Activated T-cell treated with anti-CD3 and anti-CD28 coated beads, Interleukin-2, amount 50 U/mL, for 4 hours (primary cell): ENCODE data around the gene KLHL28. TPM values are rescaled to one million over a fixed set of nuclear protein-coding genes. Genes with fewer than 3 reads are reported as not detected.

Experiments
- ATAC-seq, 2 donors: fragments of 200-7000 bp; cut with Tn5 transposase; one replicate each; pipeline ENCODE4 v1.10.0; 2021
- DNase-seq: peaks from one replicate; pipeline ENCODE4 v3.0.0-alpha.2; 2020
- H3K27me3 Mint-ChIP-seq: one replicate; pipeline ENCODE4 v1.8.0; 2021; ENCODE audit warnings: low read depth, mixed read lengths
- H3K36me3 Mint-ChIP-seq: one replicate; pipeline ENCODE4 v1.8.0; 2022; ENCODE audit warnings: mixed read lengths; ENCODE audit not compliant: insufficient read depth
- H3K4me1 Mint-ChIP-seq: one replicate; pipeline ENCODE4 v1.8.0; 2021; ENCODE audit warnings: low read depth, mixed read lengths
- H3K4me3 Mint-ChIP-seq: one replicate; pipeline ENCODE4 v1.8.0; 2021; ENCODE audit warnings: mild to moderate bottlenecking, moderate library complexity, mixed read lengths
- H3K9me3 Mint-ChIP-seq: one replicate; pipeline ENCODE4 v1.8.0; 2021; ENCODE audit warnings: mixed read lengths
- total RNA-seq, 3 donors: library from RNA; stranded (reverse); gene quantifications; one replicate each; pipeline ENCODE4 v1.2.1, GENCODE V29; 2021

Gene KLHL28
- total RNA-seq, 3 donors from 2014 or later = 11.5 to 14.4 (median 11.8) TPM

DNA sequence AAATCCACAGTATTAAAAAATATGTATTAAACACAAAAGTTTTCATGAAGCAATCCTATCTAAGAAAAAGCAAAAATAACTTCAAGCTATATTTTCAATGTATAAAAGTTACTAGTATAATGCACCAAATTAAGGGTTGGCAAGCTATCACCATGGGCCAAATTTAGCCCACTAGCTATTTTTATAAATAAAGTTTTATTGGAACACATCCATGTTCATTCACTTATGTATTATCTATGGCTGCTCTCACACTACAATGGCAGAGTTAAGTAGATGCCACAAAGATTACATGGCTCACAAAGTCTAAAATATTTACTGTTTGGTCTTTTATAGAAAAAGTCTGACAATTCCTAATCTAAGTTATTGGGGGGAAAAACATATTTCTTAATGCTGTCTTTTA, 17.6 kb downstream of the KLHL28 start:
- no peak for DNase-seq
- no peaks in the 10 kb centered on the region for H3K27me3 Mint-ChIP-seq
- no peak overlapping the region for H3K4me3 Mint-ChIP-seq
- no peaks in the 10 kb centered on the region for H3K9me3 Mint-ChIP-seq
- no peak for ATAC-seq
- peaks cover 62% of the 10 kb centered on the region for H3K36me3 Mint-ChIP-seq
- peaks cover 42% of the 10 kb centered on the region for H3K4me1 Mint-ChIP-seq

DNA sequence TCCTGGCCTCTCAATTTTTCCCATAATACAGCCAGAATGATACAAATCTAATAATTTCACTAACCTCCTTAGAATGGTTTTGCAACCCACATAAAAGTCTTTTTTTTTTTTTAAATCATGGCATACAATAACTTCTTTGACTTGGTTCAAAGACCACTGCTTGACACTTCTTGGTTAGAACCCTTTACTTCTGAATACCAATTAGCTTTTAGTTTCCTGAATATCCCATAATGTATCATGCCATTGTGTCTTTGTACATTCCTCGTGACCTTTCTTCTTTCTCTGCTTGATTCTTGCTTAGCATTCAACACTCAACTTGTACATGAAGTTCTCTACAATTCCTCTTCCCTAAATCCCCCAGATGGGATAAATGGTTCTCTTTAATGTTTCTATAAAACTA, 19.3 kb downstream of the KLHL28 start:
- Mint-ChIP-seq H3K4me3 (no peak overlapping the region), H3K4me1 (peaks cover 37% of the 10 kb centered on the region), H3K9me3 (peaks cover 4% of the 10 kb centered on the region), H3K27me3 (no peaks in the 10 kb centered on the region), H3K36me3 (peaks cover 67% of the 10 kb centered on the region)
- ATAC-seq (no peak), DNase-seq (no peak)

DNA sequence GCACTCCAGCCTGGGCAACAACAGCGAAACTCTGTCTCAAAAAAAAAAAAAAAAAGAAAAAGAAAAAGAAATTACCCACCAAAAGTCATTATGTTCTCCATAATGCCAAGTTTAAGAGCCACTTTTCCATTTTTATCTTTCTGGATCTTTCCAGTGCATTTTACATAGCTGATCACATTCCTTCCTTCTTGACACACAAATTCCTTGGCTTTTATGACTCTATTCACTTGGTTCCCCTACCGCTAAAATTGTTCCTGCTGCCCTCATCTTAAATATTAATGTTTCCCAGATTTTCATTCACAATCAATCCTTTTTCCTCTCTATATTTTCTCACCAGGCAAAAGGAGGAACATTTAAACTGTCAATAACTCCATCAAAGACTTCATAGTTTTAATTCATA, 20.2 kb downstream of the KLHL28 start:
- DNase-seq (no peak), ATAC-seq (no peak)
- H3K4me3 Mint-ChIP-seq = no peak overlapping the region
- H3K27me3 Mint-ChIP-seq = no peaks in the 10 kb centered on the region
- peaks cover 65% of the 10 kb centered on the region for H3K36me3 Mint-ChIP-seq
- peaks cover 4% of the 10 kb centered on the region for H3K9me3 Mint-ChIP-seq
- peaks cover 39% of the 10 kb centered on the region for H3K4me1 Mint-ChIP-seq

DNA sequence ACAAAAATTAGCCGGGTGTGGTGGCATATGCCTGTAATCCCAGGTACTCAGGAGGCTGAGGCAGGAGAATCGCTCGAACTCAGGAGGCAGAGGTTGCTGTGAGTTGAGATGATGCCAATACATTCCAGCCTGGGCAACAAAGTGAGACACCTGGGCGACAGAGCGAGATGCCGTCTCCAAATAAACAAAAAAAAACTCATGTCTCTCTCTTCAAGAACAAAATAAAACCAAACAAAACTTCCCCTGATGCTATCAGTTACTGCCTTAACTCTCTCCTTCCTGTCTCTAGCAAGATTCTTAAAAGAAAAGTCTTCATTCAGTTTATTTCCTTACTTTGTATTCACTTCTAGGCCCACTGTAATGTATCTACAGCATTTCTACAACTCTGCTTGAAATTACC, 20.8 kb downstream of the KLHL28 start:
- Mint-ChIP-seq H3K9me3 (peaks cover 4% of the 10 kb centered on the region), H3K36me3 (peaks cover 71% of the 10 kb centered on the region), H3K27me3 (no peaks in the 10 kb centered on the region), H3K4me3 (no peak overlapping the region), H3K4me1 (peaks cover 46% of the 10 kb centered on the region)
- no peak for DNase-seq
- ATAC-seq = no peak

DNA sequence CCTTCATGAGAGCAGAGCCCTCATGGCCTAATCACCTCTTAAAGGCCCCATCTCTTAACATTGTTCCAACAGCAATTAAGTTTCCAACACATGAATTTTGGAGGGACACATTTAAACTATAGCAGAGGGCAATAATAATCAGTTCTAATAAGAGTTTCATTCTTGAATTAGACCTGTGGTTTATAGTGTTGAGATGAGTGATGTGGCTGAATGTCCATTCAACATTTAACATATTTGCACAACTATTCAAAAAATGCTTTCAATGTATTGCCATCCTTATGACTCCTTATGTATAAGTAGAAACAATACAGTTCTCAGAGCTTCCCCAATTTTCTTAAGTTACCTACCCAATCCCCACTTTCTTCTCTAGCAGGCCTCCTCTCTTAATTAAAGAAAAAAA, 21.5 kb downstream of the KLHL28 start:
- H3K4me3 Mint-ChIP-seq = no peak overlapping the region
- H3K9me3 Mint-ChIP-seq = peaks cover 4% of the 10 kb centered on the region
- H3K4me1 Mint-ChIP-seq = peaks cover 47% of the 10 kb centered on the region
- no peaks in the 10 kb centered on the region for H3K27me3 Mint-ChIP-seq
- peaks cover 66% of the 10 kb centered on the region for H3K36me3 Mint-ChIP-seq
- ATAC-seq (no peak), DNase-seq (no peak)

DNA sequence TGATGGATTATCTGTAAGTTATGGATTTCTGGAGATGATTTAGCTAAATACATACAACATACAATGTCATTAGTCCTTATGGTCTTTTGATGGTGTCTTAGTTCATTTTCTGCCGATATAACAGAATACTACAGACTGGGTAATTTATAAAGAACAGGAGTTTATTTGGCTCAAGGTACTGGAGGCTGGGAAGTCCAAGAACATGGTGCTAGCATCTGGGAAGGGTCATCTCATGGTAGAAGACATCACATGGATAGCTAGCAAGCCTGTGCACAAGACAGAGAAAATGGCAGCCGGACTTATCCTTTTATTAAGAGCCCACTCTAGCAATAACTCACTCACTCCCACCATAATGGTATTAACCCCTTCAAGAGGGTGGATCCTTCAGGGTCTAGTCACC, 24.2 kb downstream of the KLHL28 start:
- no peak overlapping the region for H3K4me3 Mint-ChIP-seq
- H3K36me3 Mint-ChIP-seq = peaks cover 60% of the 10 kb centered on the region
- no peak for DNase-seq
- H3K9me3 Mint-ChIP-seq = peaks cover 4% of the 10 kb centered on the region
- no peaks in the 10 kb centered on the region for H3K27me3 Mint-ChIP-seq
- peaks cover 44% of the 10 kb centered on the region for H3K4me1 Mint-ChIP-seq
- no peak for ATAC-seq

DNA sequence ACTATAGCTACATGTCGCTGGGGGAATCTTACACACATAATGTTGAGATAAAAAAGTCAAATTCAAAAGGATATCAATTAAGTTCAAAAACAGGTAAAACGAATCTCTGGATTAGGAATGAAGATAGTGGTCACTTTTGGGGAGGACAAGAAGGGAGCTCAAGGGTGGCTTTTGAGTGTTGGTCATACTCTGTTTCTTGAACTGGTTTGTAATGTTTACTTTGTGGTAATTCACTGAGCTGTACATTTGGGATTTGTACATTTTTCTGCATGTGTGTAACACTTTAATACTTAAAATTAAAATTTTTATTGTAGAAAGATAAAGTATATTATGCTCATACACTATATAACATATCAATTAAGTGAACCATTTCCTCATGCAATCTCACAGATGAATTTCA, 26.6 kb downstream of the KLHL28 start:
- no peak for DNase-seq
- no peak for ATAC-seq
- Mint-ChIP-seq H3K27me3 (no peaks in the 10 kb centered on the region), H3K36me3 (peaks cover 47% of the 10 kb centered on the region), H3K4me3 (no peak overlapping the region), H3K9me3 (peaks cover 4% of the 10 kb centered on the region), H3K4me1 (peaks cover 34% of the 10 kb centered on the region)

DNA sequence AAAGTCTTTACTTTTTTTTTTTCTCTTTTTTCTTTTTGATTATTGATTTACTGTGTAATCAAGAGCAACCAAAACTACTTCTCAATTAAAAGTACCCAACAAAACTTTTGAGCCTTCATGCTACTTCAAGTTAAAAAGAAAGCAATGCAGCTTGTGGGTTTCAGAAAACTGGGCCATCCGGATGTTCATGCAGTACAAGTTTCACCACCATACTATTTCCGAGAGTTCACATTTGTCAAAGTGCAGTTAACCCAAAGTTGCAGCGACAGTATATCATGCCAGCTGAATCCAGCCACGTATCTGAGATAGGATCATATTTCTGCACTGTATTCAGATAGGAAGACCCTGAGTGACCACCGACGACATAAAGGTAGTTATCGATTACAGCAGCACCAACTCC, 33.0 kb downstream of the KLHL28 start:
- ATAC-seq (no peak), DNase-seq (no peak)
- Mint-ChIP-seq H3K36me3 (peaks cover 8% of the 10 kb centered on the region), H3K27me3 (no peaks in the 10 kb centered on the region), H3K4me1 (peaks cover 8% of the 10 kb centered on the region), H3K9me3 (no peaks in the 10 kb centered on the region), H3K4me3 (no peak overlapping the region)

DNA sequence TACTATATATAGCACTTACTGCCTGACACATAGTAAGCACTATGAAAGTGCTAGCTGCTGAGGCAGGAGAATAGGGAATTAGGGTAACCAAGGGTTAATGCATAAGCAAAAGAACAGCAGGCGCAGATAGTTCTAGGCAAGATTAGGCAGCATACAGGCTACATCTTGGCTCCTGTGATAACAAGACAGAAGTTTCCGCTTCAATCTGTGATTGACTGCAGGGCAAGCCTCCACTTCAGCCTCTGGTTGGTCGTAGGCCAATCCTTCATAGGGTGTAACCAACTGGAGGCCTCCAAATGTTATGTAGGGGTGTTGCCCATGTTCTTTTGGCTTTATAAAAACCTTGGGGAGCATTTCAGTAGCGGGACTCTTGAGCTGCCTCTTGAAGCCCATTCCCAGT, 46.9 kb downstream of the KLHL28 start:
- DNase-seq (no peak), ATAC-seq (no peak)
- no peaks in the 10 kb centered on the region for H3K4me1 Mint-ChIP-seq
- H3K27me3 Mint-ChIP-seq = peaks cover 31% of the 10 kb centered on the region
- H3K36me3 Mint-ChIP-seq = no peaks in the 10 kb centered on the region
- no peaks in the 10 kb centered on the region for H3K9me3 Mint-ChIP-seq
- H3K4me3 Mint-ChIP-seq = no peak overlapping the region

DNA sequence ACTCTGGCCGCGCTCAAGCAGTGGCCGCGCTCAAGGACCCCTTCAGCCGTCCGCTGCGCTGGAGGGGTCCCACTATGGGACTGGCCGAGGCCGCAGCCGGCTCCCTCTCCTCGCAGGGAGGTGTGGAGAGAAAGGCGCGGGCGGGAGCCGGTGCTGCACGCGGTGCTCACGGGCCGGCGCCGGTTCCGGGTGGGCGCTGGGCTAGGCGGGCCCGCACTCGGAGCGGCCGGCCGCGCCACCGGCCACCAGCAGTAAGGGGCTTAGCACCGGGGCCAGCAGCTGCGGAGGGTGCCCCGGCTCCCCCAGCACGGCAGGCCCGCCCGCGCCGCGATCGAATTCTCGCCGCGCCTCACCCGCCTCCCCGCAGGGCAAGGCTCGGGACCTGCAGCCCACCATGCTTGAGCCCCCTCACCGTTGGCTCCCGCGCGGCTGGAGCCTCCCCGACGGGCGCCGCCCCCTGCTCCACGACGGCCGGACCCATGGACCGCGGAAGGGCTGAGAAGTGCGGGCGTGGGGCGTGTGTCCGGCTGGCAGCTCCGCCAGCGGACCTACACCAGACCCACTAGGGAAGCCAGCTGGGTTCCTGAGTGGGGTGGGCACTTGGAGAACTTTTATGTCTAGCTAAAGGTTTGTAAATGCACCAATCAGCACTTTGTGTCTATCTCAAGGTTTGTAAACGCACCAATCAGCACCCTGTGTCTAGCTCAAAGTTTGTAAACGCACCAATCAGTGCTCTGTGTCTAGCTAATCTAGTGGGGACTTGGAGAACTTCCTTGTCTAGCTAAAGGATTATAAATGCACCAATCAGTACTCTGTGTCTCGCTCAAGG, 49.5 kb downstream of the KLHL28 start:
- no peaks in the 10 kb centered on the region for H3K9me3 Mint-ChIP-seq
- peak; percentile 56 to 62 for ATAC-seq
- no peak overlapping the region for H3K4me3 Mint-ChIP-seq
- no peak for DNase-seq
- no peaks in the 10 kb centered on the region for H3K36me3 Mint-ChIP-seq
- no peaks in the 10 kb centered on the region for H3K4me1 Mint-ChIP-seq
- peaks cover 43% of the 10 kb centered on the region for H3K27me3 Mint-ChIP-seq

DNA sequence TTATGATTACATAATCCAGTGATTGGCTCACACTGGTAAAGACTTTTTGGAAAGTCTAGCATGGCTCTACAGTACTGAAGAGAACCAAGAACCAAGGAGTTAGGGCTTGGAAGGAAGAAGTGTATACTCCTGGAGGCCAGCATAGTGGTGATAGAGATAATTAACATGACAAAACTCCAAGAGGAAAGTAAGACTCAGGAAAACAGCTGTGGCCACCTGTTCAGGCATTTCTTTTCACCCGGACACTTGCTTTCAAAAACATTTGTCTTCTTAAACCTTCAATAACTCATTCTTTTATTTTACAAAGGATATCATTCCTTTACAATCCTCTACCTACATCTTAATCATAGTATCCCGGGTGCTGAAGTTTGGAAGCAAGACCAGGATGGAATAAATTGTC, 50.9 kb downstream of the KLHL28 start:
- no peaks in the 10 kb centered on the region for H3K36me3 Mint-ChIP-seq
- H3K4me1 Mint-ChIP-seq = no peaks in the 10 kb centered on the region
- ATAC-seq (no peak), DNase-seq (no peak)
- no peak overlapping the region for H3K4me3 Mint-ChIP-seq
- no peaks in the 10 kb centered on the region for H3K9me3 Mint-ChIP-seq
- H3K27me3 Mint-ChIP-seq = peaks cover 43% of the 10 kb centered on the region

DNA sequence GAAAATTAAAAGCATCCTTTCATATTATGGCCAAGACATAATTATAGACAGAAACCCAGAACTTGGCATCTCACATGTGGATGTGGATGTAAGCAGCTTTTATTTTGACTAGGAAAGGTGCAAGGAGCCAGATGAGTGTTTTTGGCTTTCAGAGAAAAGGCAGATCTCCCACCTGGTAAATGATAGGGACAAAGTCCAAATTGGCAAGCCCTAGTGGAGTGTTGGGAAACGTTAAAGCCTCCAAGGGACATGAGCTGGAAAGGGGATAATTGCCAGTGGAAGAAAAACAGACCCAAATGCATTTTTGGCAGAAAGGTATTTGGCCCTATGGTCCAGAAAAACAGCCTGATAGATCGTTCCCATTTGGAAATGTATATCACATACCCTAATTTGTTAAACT, 60.1 kb downstream of the KLHL28 start:
- ATAC-seq (no peak), DNase-seq (no peak)
- no peaks in the 10 kb centered on the region for H3K27me3 Mint-ChIP-seq
- H3K4me1 Mint-ChIP-seq = peaks cover 16% of the 10 kb centered on the region
- no peaks in the 10 kb centered on the region for H3K9me3 Mint-ChIP-seq
- H3K36me3 Mint-ChIP-seq = peaks cover 3% of the 10 kb centered on the region
- H3K4me3 Mint-ChIP-seq = no peak overlapping the region

DNA sequence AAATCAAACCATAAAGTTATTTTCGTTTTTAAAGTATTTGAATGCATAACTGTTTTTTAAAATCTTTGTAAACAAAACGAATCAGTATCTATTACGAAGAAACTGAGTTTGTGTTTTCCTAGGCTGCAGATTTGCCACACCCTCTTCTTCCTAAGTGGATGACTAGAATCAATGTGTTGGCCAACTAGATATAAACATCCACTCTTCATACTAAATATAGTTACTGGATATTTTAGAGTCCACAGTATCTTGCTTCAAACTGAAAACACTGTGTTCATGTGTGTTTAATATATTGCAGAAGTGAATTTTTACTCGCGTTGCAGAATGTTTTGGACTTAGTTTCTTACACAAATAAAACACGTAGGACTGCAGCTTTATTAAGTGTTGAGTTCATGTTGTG, 63.2 kb downstream of the KLHL28 start:
- no peak for ATAC-seq

DNA sequence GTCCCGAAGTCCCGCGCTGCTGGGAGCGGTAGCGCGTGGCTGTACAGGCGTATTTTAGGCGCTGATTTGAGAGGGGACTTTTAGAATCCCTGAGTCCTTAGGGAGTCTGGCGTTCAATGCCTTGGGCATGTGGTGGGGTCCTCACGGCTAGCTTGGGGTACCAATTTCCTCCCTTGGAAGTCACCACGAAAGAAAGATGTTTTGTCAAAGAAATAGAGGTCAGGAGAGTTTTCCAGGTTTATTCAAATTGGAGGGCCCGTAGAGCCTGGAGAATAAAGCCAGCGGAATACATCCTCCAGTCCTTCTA, 63.9 kb downstream of the KLHL28 start:
- Mint-ChIP-seq H3K27me3 (no peaks in the 10 kb centered on the region), H3K4me1 (peaks cover 16% of the 10 kb centered on the region), H3K4me3 (peak overlapping the region; percentile 91), H3K9me3 (no peaks in the 10 kb centered on the region), H3K36me3 (no peaks in the 10 kb centered on the region)
- ATAC-seq (no peak), DNase-seq (no peak)

More for the DNA sequence above, 63.2 kb downstream of the KLHL28 start:
- DNase-seq = no peak
- Mint-ChIP-seq H3K27me3 (no peaks in the 10 kb centered on the region), H3K4me1 (peaks cover 16% of the 10 kb centered on the region), H3K4me3 (peak overlapping the region; percentile 91), H3K36me3 (no peaks in the 10 kb centered on the region), H3K9me3 (no peaks in the 10 kb centered on the region)

DNA sequence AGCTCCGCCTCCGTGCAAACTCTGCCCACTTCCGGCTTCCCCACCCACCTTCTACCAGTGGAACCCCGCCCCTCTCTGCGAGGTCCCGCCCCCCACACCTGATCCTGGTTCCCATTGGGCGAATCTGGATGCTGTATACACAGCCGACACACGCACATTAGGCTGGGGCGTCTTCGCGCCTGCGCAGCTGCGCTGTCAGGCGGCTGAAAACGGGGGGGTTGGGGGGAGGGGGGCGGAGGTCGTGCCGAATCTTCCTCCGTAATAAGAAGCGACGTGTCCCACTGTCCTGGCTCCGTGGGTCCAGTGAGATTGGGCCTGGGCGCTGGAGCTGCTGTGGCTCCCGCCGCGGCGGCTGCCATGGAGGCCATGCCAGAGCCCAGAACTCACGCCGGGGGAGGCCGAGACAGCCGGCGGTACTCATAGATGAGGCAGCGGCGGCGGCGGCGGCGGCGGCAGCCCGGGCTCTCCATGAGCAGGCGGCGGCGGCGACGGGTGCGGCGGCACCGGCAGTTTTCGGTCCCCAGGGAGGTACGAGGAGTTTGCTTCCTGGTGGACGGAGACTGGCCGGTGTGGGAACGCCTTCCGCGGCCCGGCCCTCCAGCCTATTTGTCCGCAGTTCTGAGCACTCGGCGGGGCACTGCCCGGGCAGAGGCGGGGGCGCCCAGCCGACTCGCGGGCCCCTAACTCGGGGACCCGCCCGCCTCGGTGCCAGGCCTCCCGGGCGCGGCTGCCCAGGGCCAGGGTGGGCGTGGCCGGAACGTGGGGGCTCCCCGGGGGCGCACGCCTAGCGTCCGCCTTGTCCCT, 64.5 kb downstream of the KLHL28 start:
- H3K27me3 Mint-ChIP-seq = no peaks in the 10 kb centered on the region
- peak; percentile 97 to 98 for ATAC-seq

More for the DNA sequence above, 64.5 kb downstream of the KLHL28 start:
- peak; percentile 98 for DNase-seq
- Mint-ChIP-seq H3K36me3 (no peaks in the 10 kb centered on the region), H3K4me1 (peaks cover 16% of the 10 kb centered on the region), H3K9me3 (no peaks in the 10 kb centered on the region), H3K4me3 (peak overlapping the region; percentile 91)
